ENCODE measurements around the gene TEX19. TPM values are rescaled to one million over a fixed set of nuclear protein-coding genes. Genes with fewer than 3 reads are reported as not detected.

Gene TEX19
- total and polyA plus RNA-seq, 9 of the 15 experiments (the other 6 are each of a cell fraction or from before 2014, with no cell fraction given) = 0.10 to 4.9 (median 1.9) TPM

DNA sequence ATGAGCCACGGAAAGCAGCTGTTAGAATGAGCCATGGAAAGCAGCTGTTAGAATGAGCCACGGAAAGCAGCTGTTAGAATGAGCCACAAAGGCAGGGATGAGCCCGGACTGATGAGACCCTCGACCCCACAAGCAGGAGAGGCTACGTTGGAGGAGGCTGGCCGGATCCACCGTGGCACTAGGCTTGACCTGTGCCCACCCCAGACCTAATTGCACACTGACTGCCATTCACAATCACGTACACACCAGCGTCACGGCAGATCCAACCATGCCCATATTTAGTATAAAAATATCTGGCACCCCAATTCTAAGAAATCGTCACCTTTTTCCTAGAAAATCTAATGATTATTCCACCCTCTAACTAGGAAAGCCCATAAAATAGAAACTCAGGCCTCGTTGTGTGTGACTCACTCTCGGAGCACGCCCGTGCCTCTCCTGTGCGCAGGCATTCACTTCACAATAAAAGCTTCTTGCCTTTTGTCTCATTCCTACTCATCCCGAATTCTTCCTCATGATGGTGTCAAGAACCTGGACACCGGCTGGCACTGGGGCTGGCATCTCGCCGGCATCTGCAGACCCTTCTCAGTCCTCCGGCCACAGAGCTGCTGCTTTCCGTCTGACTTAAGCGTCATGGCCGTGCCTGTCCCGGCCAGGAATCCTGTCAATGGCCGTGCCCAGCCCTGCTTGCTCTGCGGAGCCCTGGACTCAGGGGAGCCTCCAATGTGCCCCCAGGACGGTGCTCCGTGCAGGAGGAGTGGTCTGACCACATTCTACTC, 20.0 kb upstream of the TEX19 start (continued):
- TF ChIP-seq, protein P1, sequence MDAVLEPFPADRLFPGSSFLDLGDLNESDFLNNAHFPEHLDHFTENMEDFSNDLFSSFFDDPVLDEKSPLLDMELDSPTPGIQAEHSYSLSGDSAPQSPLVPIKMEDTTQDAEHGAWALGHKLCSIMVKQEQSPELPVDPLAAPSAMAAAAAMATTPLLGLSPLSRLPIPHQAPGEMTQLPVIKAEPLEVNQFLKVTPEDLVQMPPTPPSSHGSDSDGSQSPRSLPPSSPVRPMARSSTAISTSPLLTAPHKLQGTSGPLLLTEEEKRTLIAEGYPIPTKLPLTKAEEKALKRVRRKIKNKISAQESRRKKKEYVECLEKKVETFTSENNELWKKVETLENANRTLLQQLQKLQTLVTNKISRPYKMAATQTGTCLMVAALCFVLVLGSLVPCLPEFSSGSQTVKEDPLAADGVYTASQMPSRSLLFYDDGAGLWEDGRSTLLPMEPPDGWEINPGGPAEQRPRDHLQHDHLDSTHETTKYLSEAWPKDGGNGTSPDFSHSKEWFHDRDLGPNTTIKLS (IDR thresholded peaks at IDR 0.05; ENCODE audit: borderline replicate concordance, low read depth) = 0 out of 2 replicates have a peak, but pooled peaks have one; percentile 36
- TF ChIP-seq NFATC3 (IDR thresholded peaks at IDR 0.05) (no peak), SAP30 (IDR thresholded peaks at IDR 0.05; ENCODE audit: borderline replicate concordance, insufficient read depth, low read depth, low read length, poor library complexity, severe bottlenecking) (peak; percentile 45), BCOR (IDR thresholded peaks at IDR 0.05) (peak; percentile 61; the same call in 1 of the 2 replicates), ZFP1 (CRISPR knock-in tag; IDR thresholded peaks at IDR 0.05) (0 out of 2 replicates have a peak, but pooled peaks have one; percentile 33), MBD2 (IDR thresholded peaks at IDR 0.05; ENCODE audit: borderline replicate concordance, low read depth) (0 out of 2 replicates have a peak, but pooled peaks have one; percentile 48), DPF2 (IDR thresholded peaks at IDR 0.05) (peak; percentile 87), L3MBTL2 (IDR thresholded peaks at IDR 0.05) (peak; percentile 94), ZNF41 (CRISPR knock-in tag; conservative IDR thresholded peaks at IDR 0.05) (0 out of 2 replicates have a peak, but pooled peaks have one; percentile 35), BHLHE40 (IDR thresholded peaks at IDR 0.05; ENCODE audit: low read length) (peak; percentile 97), CREM (IDR thresholded peaks at IDR 0.05; ENCODE audit: low read depth) (peak; percentile 50; the same call in 1 of the 2 replicates), CREB1 (IDR thresholded peaks at IDR 0.05) (peak; percentile 37; the same call in 1 of the 2 replicates), CREB1 (CRISPR knock-in tag; IDR thresholded peaks at IDR 0.05) (no peak), NR1H2 (CRISPR knock-in tag; IDR thresholded peaks at IDR 0.05) (0 out of 2 replicates have a peak, but pooled peaks have one; percentile 30), NCOR1 (IDR thresholded peaks at IDR 0.05) (peak; percentile 36; the same call in 1 of the 2 replicates), FOS (IDR thresholded peaks at IDR 0.05; ENCODE audit: extremely low read depth, insufficient read length) (peak; percentile 32), SMARCB1 (IDR thresholded peaks at IDR 0.05; ENCODE audit: insufficient read length, low read depth) (peak; percentile 32), CC2D1A (IDR thresholded peaks at IDR 0.05) (no peak), RNF2 (IDR thresholded peaks at IDR 0.05) (0 out of 2 replicates have a peak, but pooled peaks have one; percentile 38), MXI1 (IDR thresholded peaks at IDR 0.05; ENCODE audit: low read depth, low read length) (no peak)
- TF ChIP-seq, protein P2, sequence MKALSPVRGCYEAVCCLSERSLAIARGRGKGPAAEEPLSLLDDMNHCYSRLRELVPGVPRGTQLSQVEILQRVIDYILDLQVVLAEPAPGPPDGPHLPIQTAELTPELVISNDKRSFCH (CRISPR knock-in tag; IDR thresholded peaks at IDR 0.05) = no peak
- TF ChIP-seq, protein P2 (tag; IDR thresholded peaks at IDR 0.05) = peak; percentile 71
- TF ChIP-seq, protein P3, sequence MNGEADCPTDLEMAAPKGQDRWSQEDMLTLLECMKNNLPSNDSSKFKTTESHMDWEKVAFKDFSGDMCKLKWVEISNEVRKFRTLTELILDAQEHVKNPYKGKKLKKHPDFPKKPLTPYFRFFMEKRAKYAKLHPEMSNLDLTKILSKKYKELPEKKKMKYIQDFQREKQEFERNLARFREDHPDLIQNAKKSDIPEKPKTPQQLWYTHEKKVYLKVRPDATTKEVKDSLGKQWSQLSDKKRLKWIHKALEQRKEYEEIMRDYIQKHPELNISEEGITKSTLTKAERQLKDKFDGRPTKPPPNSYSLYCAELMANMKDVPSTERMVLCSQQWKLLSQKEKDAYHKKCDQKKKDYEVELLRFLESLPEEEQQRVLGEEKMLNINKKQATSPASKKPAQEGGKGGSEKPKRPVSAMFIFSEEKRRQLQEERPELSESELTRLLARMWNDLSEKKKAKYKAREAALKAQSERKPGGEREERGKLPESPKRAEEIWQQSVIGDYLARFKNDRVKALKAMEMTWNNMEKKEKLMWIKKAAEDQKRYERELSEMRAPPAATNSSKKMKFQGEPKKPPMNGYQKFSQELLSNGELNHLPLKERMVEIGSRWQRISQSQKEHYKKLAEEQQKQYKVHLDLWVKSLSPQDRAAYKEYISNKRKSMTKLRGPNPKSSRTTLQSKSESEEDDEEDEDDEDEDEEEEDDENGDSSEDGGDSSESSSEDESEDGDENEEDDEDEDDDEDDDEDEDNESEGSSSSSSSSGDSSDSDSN (IDR thresholded peaks at IDR 0.05; ENCODE audit: borderline replicate concordance in 1 of 2, low read depth in 2 of 2, low read length in 2 of 2) = 0 out of 4 replicates have a peak, but pooled peaks of 1 of the 2 experiments have one; percentile 64
- TF ChIP-seq, protein P4, sequence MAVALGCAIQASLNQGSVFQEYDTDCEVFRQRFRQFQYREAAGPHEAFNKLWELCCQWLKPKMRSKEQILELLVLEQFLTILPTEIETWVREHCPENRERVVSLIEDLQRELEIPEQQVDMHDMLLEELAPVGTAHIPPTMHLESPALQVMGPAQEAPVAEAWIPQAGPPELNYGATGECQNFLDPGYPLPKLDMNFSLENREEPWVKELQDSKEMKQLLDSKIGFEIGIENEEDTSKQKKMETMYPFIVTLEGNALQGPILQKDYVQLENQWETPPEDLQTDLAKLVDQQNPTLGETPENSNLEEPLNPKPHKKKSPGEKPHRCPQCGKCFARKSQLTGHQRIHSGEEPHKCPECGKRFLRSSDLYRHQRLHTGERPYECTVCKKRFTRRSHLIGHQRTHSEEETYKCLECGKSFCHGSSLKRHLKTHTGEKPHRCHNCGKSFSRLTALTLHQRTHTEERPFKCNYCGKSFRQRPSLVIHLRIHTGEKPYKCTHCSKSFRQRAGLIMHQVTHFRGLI (CRISPR knock-in tag; IDR thresholded peaks at IDR 0.05) = no peak
